HCT116 (cell line): ENCODE measurements around the gene HS6ST3. TPM values are rescaled to one million over a fixed set of nuclear protein-coding genes. Genes with fewer than 3 reads are reported as not detected.

Experiments
- ATAC-seq: fragments of 200-7000 bp; cut with Tn5 transposase; 2 replicates; pipeline ENCODE4 v1.9.1; 2020; ENCODE audit warnings: mild to moderate bottlenecking, moderate library complexity
- BruUV-seq: library from RNA; stranded (reverse); fragments of 400-500 nt; replicated peaks from 2 replicates; lab custom pipeline; 2021; lab: Mats Ljungman, UMichigan
- CTCF ChIA-PET: fragments of 300-600 bp; sonication (Branson Sonifier 250); formaldehyde crosslinking; loops from one replicate; lab custom pipeline; 2021; ENCODE audit warnings: antibody characterized with exemption; lab: Charles Lee
- POLR2A ChIA-PET: fragments of 300-600, 350-600 bp; sonication (Branson Sonifier 250); formaldehyde crosslinking; loops from one replicate; lab custom pipeline; 2021; ENCODE audit warnings: antibody characterized with exemption; lab: Charles Lee
- RAD21 ChIA-PET, 2 experiments: fragments of 300-600 bp; sonication (Branson Sonifier 250); formaldehyde crosslinking; loops; one replicate each; lab custom pipeline; 2023; ENCODE audit warnings: low total read pairs in 2 of 2; ENCODE audit not compliant: uncharacterized antibody in 2 of 2, unreplicated experiment in 2 of 2, low non-redundant PET in 1 of 2; lab: Charles Lee
- DNase-seq: peaks from one replicate; pipeline ENCODE4 v3.0.0-alpha.2; 2010; ENCODE audit warnings: low read depth, low spot score
- H2AFZ ChIP-seq: fragments of 200-600 bp; shearing (Covaris generic), sonication (generic); 2 replicates; pipeline ENCODE4 v1.6.1; 2017; ENCODE audit warnings: low read depth, mixed run types, mixed read lengths, antibody characterized with exemption, low read length; ENCODE audit not compliant: poor library complexity, severe bottlenecking
- H3K27ac ChIP-seq: 2 replicates; pipeline ENCODE4 v1.5.1; 2012; ENCODE audit warnings: low read depth, low read length
- H3K27me3 ChIP-seq: fragments of 200-600 bp; sonication (generic); 2 replicates; pipeline ENCODE4 v1.6.1; 2016; ENCODE audit warnings: mixed run types, low read length, mixed read lengths; ENCODE audit not compliant: insufficient read depth
- H3K36me3 ChIP-seq, 2 experiments: fragments of 200-500 bp in 1 of 2; fragments of 200-600 bp in 1 of 2; sonication (Bioruptor generic) in 1 of 2; sonication (generic) in 1 of 2; 2 replicates each; pipeline versions ENCODE4 v1.5.1 to v1.6.1; 2014 to 2016; ENCODE audit warnings: low read length in 2 of 2, inconsistent platforms in 1 of 2, mixed read lengths in 1 of 2, mixed run types in 1 of 2; ENCODE audit not compliant: insufficient read depth in 2 of 2, control insufficient read depth in 1 of 2
- H3K4me1 ChIP-seq, 2 experiments: fragments of 200-600 bp in 1 of 2; sonication (generic) in 1 of 2; 2 replicates each; pipeline versions ENCODE4 v1.5.1 to v1.6.1; 2012 to 2017; ENCODE audit warnings: low read length in 2 of 2, inconsistent platforms in 1 of 2, mild to moderate bottlenecking in 1 of 2, mixed read lengths in 1 of 2, mixed run types in 1 of 2, moderate library complexity in 1 of 2; ENCODE audit not compliant: insufficient read depth in 2 of 2, control insufficient read depth in 1 of 2
- H3K4me2 ChIP-seq: fragments of 200-600 bp; sonication (generic); 2 replicates; pipeline ENCODE4 v1.6.1; 2017; ENCODE audit warnings: mixed run types, low read length, mixed read lengths
- H3K4me3 ChIP-seq, 2 experiments: fragments of 200-600 bp in 1 of 2; sonication (generic) in 1 of 2; replicated peaks in 1 of 2; 2 replicates each; pipeline ENCODE4 v1.5.1; 2011 to 2016; ENCODE audit warnings: low read length in 2 of 2, control low read depth in 1 of 2, low read depth in 1 of 2, mild to moderate bottlenecking in 1 of 2, mixed read lengths in 1 of 2, mixed run types in 1 of 2
- H3K79me2 ChIP-seq: fragments of 200-600 bp; sonication (generic); 2 replicates; pipeline ENCODE4 v1.6.1; 2017; ENCODE audit warnings: mild to moderate bottlenecking, mixed run types, low read length, moderate library complexity, mixed read lengths; ENCODE audit not compliant: insufficient read depth
- H3K9ac ChIP-seq: fragments of 200-600 bp; sonication (generic); 2 replicates; pipeline ENCODE4 v1.6.1; 2016; ENCODE audit warnings: low read length, mixed read lengths
- H3K9me2 ChIP-seq: fragments of 200-600 bp; sonication (generic), shearing (Covaris generic); 2 replicates; pipeline ENCODE4 v1.6.1; 2017; ENCODE audit warnings: mixed run types, mild to moderate bottlenecking, moderate library complexity; ENCODE audit not compliant: insufficient read depth
- H3K9me3 ChIP-seq, 2 experiments: fragments of 200-500 bp in 1 of 2; fragments of 200-600 bp in 1 of 2; sonication (Bioruptor generic) in 1 of 2; sonication (generic) in 1 of 2; 2 replicates each; pipeline ENCODE4 v1.6.1; 2014 to 2017; ENCODE audit warnings: low read length in 2 of 2, mixed read lengths in 2 of 2, inconsistent platforms in 1 of 2, low read depth in 1 of 2, mild to moderate bottlenecking in 1 of 2, mixed run types in 1 of 2, moderate library complexity in 1 of 2; ENCODE audit not compliant: control insufficient read depth in 1 of 2, insufficient read depth in 1 of 2
- H4K20me1 ChIP-seq: fragments of 200-600 bp; sonication (generic), shearing (Covaris generic); 2 replicates; pipeline ENCODE4 v1.6.1; 2017; ENCODE audit warnings: mixed run types, mild to moderate bottlenecking, moderate library complexity; ENCODE audit not compliant: insufficient read depth
- ATF3 ChIP-seq: IDR thresholded peaks from 2 replicates; pipeline ENCODE4 v1.6.1; 2012
- CBX3 ChIP-seq: IDR thresholded peaks from 2 replicates; pipeline ENCODE4 v1.6.1; 2012; ENCODE audit warnings: low read depth
- CTCF ChIP-seq, 3 experiments: fragments of 200-600 bp in 1 of 3; sonication (generic) in 1 of 3; IDR thresholded peaks in 2 of 3; conservative IDR thresholded peaks in 1 of 3; 2 replicates each; pipeline ENCODE4 v1.5.1; 2012 to 2017; ENCODE audit warnings: low read depth in 2 of 3, low read length in 2 of 3, antibody characterized with exemption in 1 of 3, borderline replicate concordance in 1 of 3, control low read depth in 1 of 3, mild to moderate bottlenecking in 1 of 3, mixed read lengths in 1 of 3, mixed run types in 1 of 3, moderate library complexity in 1 of 3; ENCODE audit not compliant: insufficient read depth in 1 of 3
- EZH2 ChIP-seq: fragments of 200-600 bp; sonication (generic); IDR thresholded peaks from 2 replicates; pipeline ENCODE4 v1.6.1; 2017; ENCODE audit warnings: antibody characterized with exemption, mixed run types
- EZH2phosphoT487 ChIP-seq: fragments of 200-600 bp; IDR thresholded peaks from 2 replicates; pipeline ENCODE4 v1.6.1; 2018; ENCODE audit warnings: antibody characterized with exemption, borderline replicate concordance
- FOSL1 ChIP-seq: IDR thresholded peaks from 2 replicates; pipeline ENCODE4 v1.6.1; 2012; ENCODE audit warnings: low read depth
- JUND ChIP-seq: IDR thresholded peaks from 2 replicates; pipeline ENCODE4 v1.6.1; 2012
- MAX ChIP-seq: IDR thresholded peaks from 2 replicates; pipeline ENCODE4 v1.6.1; 2012
- POLR2AphosphoS5 ChIP-seq: IDR thresholded peaks from 2 replicates; pipeline ENCODE4 v1.6.1; 2011; ENCODE audit warnings: mild to moderate bottlenecking, low read depth, low read length, moderate library complexity
- RAD21 ChIP-seq: IDR thresholded peaks from 2 replicates; pipeline ENCODE4 v1.6.1; 2012; ENCODE audit warnings: low read depth, mild to moderate bottlenecking
- REST ChIP-seq: IDR thresholded peaks from 2 replicates; pipeline ENCODE4 v1.6.1; 2012; ENCODE audit warnings: low read depth
- SRF ChIP-seq: IDR thresholded peaks from 2 replicates; pipeline ENCODE4 v1.6.1; 2012; ENCODE audit warnings: low read depth
- TCF7L2 ChIP-seq: IDR thresholded peaks from 2 replicates; pipeline ENCODE4 v1.7.0; 2011; ENCODE audit warnings: borderline replicate concordance, inconsistent platforms; ENCODE audit not compliant: insufficient read depth, insufficient read length; ENCODE audit errors: extremely low read depth
- YY1 ChIP-seq: IDR thresholded peaks from 2 replicates; pipeline ENCODE4 v1.6.1; 2011; ENCODE audit warnings: low read length, low read depth, moderate library complexity, mild to moderate bottlenecking; ENCODE audit not compliant: insufficient replicate concordance; ENCODE audit errors: extremely low read depth
- intact Hi-C: fragments of 100-400 bp; cut with micrococcal nuclease; formaldehyde crosslinking; loops from 2 replicates; pipeline ENCODE4 v1.10.0; 2022
- total RNA-seq: library from RNA; stranded (reverse); gene quantifications from one replicate; pipeline ENCODE4 v1.2.1, GENCODE V29; 2021; ENCODE audit not compliant: unreplicated experiment

The HS6ST3 gene
- total RNA-seq, 1 experiment from 2014 or later, result 0.10 TPM

GRCh38 chr13:96403651-96404050 is 313.7 kb downstream of the HS6ST3 start:
- ATAC-seq (no peak), DNase-seq (no peak)
- Histone ChIP-seq H3K4me2 (no peak overlapping the region), H3K9ac (no peak overlapping the region), H3K36me3 (no peaks in the 10 kb centered on the region), H3K4me3 (no peak overlapping the region), H3K27ac (no peak overlapping the region), H2AFZ (no peak overlapping the region), H3K27me3 (no peaks in the 10 kb centered on the region; the same call in none of the 2 replicates), H3K9me2 (no peaks in the 10 kb centered on the region), H3K4me1 (no peaks in the 10 kb centered on the region), H3K9me3 (no peaks in the 10 kb centered on the region), H4K20me1 (no peaks in the 10 kb centered on the region), H3K79me2 (no peaks in the 10 kb centered on the region)
- BruUV-seq, result no TSS peak
- ChIA-PET RAD21 (no interaction called here), POLR2A (no interaction called here), CTCF (no interaction called here)
- intact Hi-C loops, result no loop called here
- no peak for TF ChIP-seq RAD21
- TF ChIP-seq MAX, result no peak
- no peak for TF ChIP-seq EZH2
- TF ChIP-seq POLR2AphosphoS5, result no peak
- TF ChIP-seq JUND, result no peak
- no peak for TF ChIP-seq TCF7L2
- TF ChIP-seq YY1, result no peak
- TF ChIP-seq ATF3, result no peak

GRCh38 chr13:96415831-96416385 is 326.0 kb downstream of the HS6ST3 start:
- BruUV-seq, result no TSS peak
- DNase-seq (no peak), ATAC-seq (no peak)
- H4K20me1 ChIP-seq, result no peaks in the 10 kb centered on the region
- intact Hi-C loops, result no loop called here
- H3K4me1 ChIP-seq, result no peaks in the 10 kb centered on the region
- no peak overlapping the region for H3K27ac ChIP-seq
- no peak overlapping the region for H3K4me2 ChIP-seq
- no peaks in the 10 kb centered on the region for H3K9me2 ChIP-seq
- ChIA-PET RAD21 (no interaction called here), CTCF (no interaction called here), POLR2A (no interaction called here)
- H3K79me2 ChIP-seq, result no peaks in the 10 kb centered on the region
- H3K9ac ChIP-seq, result no peak overlapping the region
- no peak overlapping the region for H3K4me3 ChIP-seq
- no peaks in the 10 kb centered on the region for H3K9me3 ChIP-seq
- peaks cover 4% of the 10 kb centered on the region; the same call in 1 of the 2 replicates for H3K27me3 ChIP-seq
- H3K36me3 ChIP-seq, result no peaks in the 10 kb centered on the region
- H2AFZ ChIP-seq, result no peak overlapping the region
- TF ChIP-seq FOSL1 (no peak), EZH2phosphoT487 (no peak), SRF (no peak), MAX (no peak), CTCF (IDR thresholded peaks at IDR 0.05 in 2 of 3, conservative IDR thresholded peaks at IDR 0.05 in 1 of 3; ENCODE audit: borderline replicate concordance in 1 of 3, insufficient read depth in 1 of 3, low read depth in 2 of 3, low read length in 2 of 3) (no peak), REST (no peak), TCF7L2 (no peak), CBX3 (no peak)
